H1 (cell line): Measurements from ENCODE around the gene HSD11B1. TPM values are rescaled to one million over a fixed set of nuclear protein-coding genes. Genes with fewer than 3 reads are reported as not detected.

Source experiments
- CTCF ChIA-PET: fragments of 300-600 bp; sonication (Branson Sonifier 250); formaldehyde crosslinking; loops from one replicate; lab custom pipeline; 2021; ENCODE audit not compliant: partially characterized antibody; lab: Charles Lee
- POLR2A ChIA-PET: fragments of 300-600 bp; sonication (Branson Sonifier 250); formaldehyde crosslinking; loops from one replicate; lab custom pipeline; 2021; ENCODE audit warnings: inconsistent platforms; ENCODE audit not compliant: partially characterized antibody; lab: Charles Lee
- DNase-seq, 2 experiments: peaks; one replicate each; pipeline versions ENCODE4 v3.0.0 to v3.0.0-alpha.2; 2010 to 2022; ENCODE audit warnings: low spot score in 2 of 2, low read depth in 1 of 2, mixed read lengths in 1 of 2
- FAIRE-seq: peaks from 2 replicates; lab custom pipeline; 2011; peaks lifted over from hg19 to GRCh38; lab: Jason Lieb, UNC
- H2AFZ ChIP-seq: 2 replicates; pipeline ENCODE4 v1.8.1; 2012; ENCODE audit warnings: low read length, inconsistent platforms
- H2AK5ac ChIP-seq: 2 replicates; pipeline ENCODE4 v1.6.1; 2013; ENCODE audit warnings: low read depth, low read length
- H2BK120ac ChIP-seq: replicated peaks from 2 replicates; pipeline ENCODE3; 2013; ENCODE audit warnings: low read depth, low read length, inconsistent platforms
- H2BK12ac ChIP-seq: 2 replicates; pipeline ENCODE4 v1.6.1; 2013; ENCODE audit warnings: low read depth, low read length
- H2BK15ac ChIP-seq: 2 replicates; pipeline ENCODE4 v1.6.1; 2013; ENCODE audit warnings: low read length
- H2BK20ac ChIP-seq: 2 replicates; pipeline ENCODE4 v1.6.1; 2013; ENCODE audit warnings: low read length
- H2BK5ac ChIP-seq: 2 replicates; pipeline ENCODE4 v1.6.1; 2013; ENCODE audit warnings: low read depth, low read length
- H3K14ac ChIP-seq: 2 replicates; pipeline ENCODE4 v1.6.1; 2013; ENCODE audit warnings: inconsistent platforms; ENCODE audit not compliant: insufficient read length
- H3K18ac ChIP-seq: 2 replicates; pipeline ENCODE4 v1.6.1; 2013; ENCODE audit warnings: low read length; ENCODE audit errors: extremely low read depth
- H3K23ac ChIP-seq: 2 replicates; pipeline ENCODE4 v1.6.1; 2013; ENCODE audit warnings: inconsistent platforms; ENCODE audit not compliant: insufficient read length
- H3K23me2 ChIP-seq: 2 replicates; pipeline ENCODE4 v1.6.1; 2013; ENCODE audit warnings: low read depth, low read length
- H3K27ac ChIP-seq: 2 replicates; pipeline ENCODE4 v1.6.1; 2011; ENCODE audit warnings: low read depth, low read length, inconsistent platforms
- H3K27me3 ChIP-seq, 4 experiments: replicated peaks in 1 of 4; 1 replicate in 1 of 4; 2 replicates in 3 of 4; pipeline versions ENCODE4 v1.6.1 to v1.8.1; 2011 to 2013; ENCODE audit warnings: low read length in 3 of 4, mild to moderate bottlenecking in 3 of 4, inconsistent platforms in 2 of 4, mixed read lengths in 2 of 4, moderate library complexity in 1 of 4; ENCODE audit not compliant: control insufficient read depth in 3 of 4, insufficient read depth in 3 of 4; ENCODE audit errors: extremely low read depth in 1 of 4
- H3K36me3 ChIP-seq, 4 experiments: 2 replicates each; pipeline versions ENCODE4 v1.6.1 to v1.8.1; 2011 to 2013; ENCODE audit warnings: mild to moderate bottlenecking in 4 of 4, low read length in 3 of 4, moderate library complexity in 2 of 4, control low read depth in 1 of 4, inconsistent platforms in 1 of 4; ENCODE audit not compliant: insufficient read depth in 4 of 4, control insufficient read depth in 2 of 4
- H3K4ac ChIP-seq: replicated peaks from 2 replicates; pipeline ENCODE3; 2013; ENCODE audit warnings: low read length, low read depth, mixed read lengths, inconsistent platforms; ENCODE audit not compliant: insufficient read length
- H3K4me1 ChIP-seq, 4 experiments: replicated peaks in 1 of 4; 1 replicate in 1 of 4; 2 replicates in 3 of 4; pipeline versions ENCODE4 v1.6.1 to v1.8.1; 2011 to 2013; ENCODE audit warnings: low read length in 3 of 4, inconsistent platforms in 2 of 4, mixed read lengths in 1 of 4; ENCODE audit not compliant: insufficient read depth in 4 of 4, control insufficient read depth in 3 of 4
- H3K4me2 ChIP-seq, 2 experiments: 2 replicates each; pipeline versions ENCODE4 v1.6.1 to v1.8.1; 2011 to 2013; ENCODE audit warnings: low read depth in 2 of 2, low read length in 2 of 2, control low read depth in 1 of 2, inconsistent platforms in 1 of 2, mild to moderate bottlenecking in 1 of 2; ENCODE audit not compliant: insufficient read depth in 1 of 2
- H3K4me3 ChIP-seq, 4 experiments: fragments of 200-600, 300-600 bp in 1 of 4; sonication (generic), shearing (Covaris generic), sonication (Bioruptor Twin) in 1 of 4; 2 replicates each; pipeline versions ENCODE4 v1.5.1 to v1.8.1; 2011 to 2016; ENCODE audit warnings: low read length in 4 of 4, low read depth in 3 of 4, control low read depth in 2 of 4, inconsistent platforms in 2 of 4, mild to moderate bottlenecking in 2 of 4, mixed read lengths in 1 of 4, moderate library complexity in 1 of 4; ENCODE audit not compliant: insufficient read depth in 2 of 4; ENCODE audit errors: extremely low read depth in 1 of 4
- H3K56ac ChIP-seq: replicated peaks from 2 replicates; pipeline ENCODE3; 2013; ENCODE audit warnings: low read depth, mild to moderate bottlenecking, mixed read lengths, low read length, inconsistent platforms; ENCODE audit not compliant: insufficient read length
- H3K79me1 ChIP-seq: 2 replicates; pipeline ENCODE4 v1.6.1; 2013; ENCODE audit warnings: low read depth, low read length, control low read depth
- H3K79me2 ChIP-seq, 2 experiments: 2 replicates each; pipeline versions ENCODE4 v1.6.1 to v1.8.1; 2012 to 2013; ENCODE audit warnings: low read length in 2 of 2, mild to moderate bottlenecking in 2 of 2, inconsistent platforms in 1 of 2; ENCODE audit not compliant: insufficient read depth in 2 of 2, control insufficient read depth in 1 of 2
- H3K9ac ChIP-seq, 4 experiments: replicated peaks in 1 of 4; 1 replicate in 1 of 4; 2 replicates in 3 of 4; pipeline versions ENCODE4 v1.6.1 to v1.8.1; 2011 to 2013; ENCODE audit warnings: low read depth in 3 of 4, low read length in 3 of 4, control low read depth in 2 of 4, mild to moderate bottlenecking in 2 of 4, moderate library complexity in 2 of 4, inconsistent platforms in 1 of 4; ENCODE audit errors: extremely low read depth in 1 of 4
- H3K9me3 ChIP-seq, 2 experiments: 2 replicates each; pipeline versions ENCODE4 v1.6.1 to v1.8.1; 2012 to 2013; ENCODE audit warnings: mild to moderate bottlenecking in 2 of 2, moderate library complexity in 2 of 2, control low read depth in 1 of 2, inconsistent platforms in 1 of 2, low read depth in 1 of 2, low read length in 1 of 2, mixed read lengths in 1 of 2; ENCODE audit not compliant: insufficient read depth in 2 of 2
- H4K20me1 ChIP-seq, 2 experiments: replicated peaks in 1 of 2; 2 replicates each; pipeline versions ENCODE3 to v1.8.1; 2011 to 2013; ENCODE audit warnings: inconsistent platforms in 2 of 2, low read length in 2 of 2, mild to moderate bottlenecking in 1 of 2; ENCODE audit not compliant: insufficient read depth in 2 of 2, control insufficient read depth in 1 of 2
- H4K5ac ChIP-seq: 2 replicates; pipeline ENCODE4 v1.6.1; 2013; ENCODE audit warnings: low read length, low read depth, mixed read lengths, inconsistent platforms; ENCODE audit not compliant: insufficient read length
- H4K8ac ChIP-seq: 2 replicates; pipeline ENCODE4 v1.8.0; 2013; ENCODE audit warnings: mild to moderate bottlenecking, moderate library complexity, low read length, inconsistent platforms; ENCODE audit not compliant: insufficient read depth; ENCODE audit errors: extremely low read depth
- H4K91ac ChIP-seq: replicated peaks from 2 replicates; pipeline ENCODE3; 2013; ENCODE audit warnings: low read length, mixed read lengths, inconsistent platforms; ENCODE audit not compliant: insufficient read length
- BRCA1 ChIP-seq: IDR thresholded peaks from 2 replicates; pipeline ENCODE4 v1.6.1; 2012; ENCODE audit warnings: low read depth, low read length, improper control_type of control experiment
- CBX5 ChIP-seq: fragments of 300-800, 300-1000 bp; sonication (generic); IDR thresholded peaks from 2 replicates; pipeline ENCODE4 v1.7.1; 2016; ENCODE audit warnings: antibody characterized with exemption, low read length, low read depth
- CHD2 ChIP-seq: IDR thresholded peaks from 2 replicates; pipeline ENCODE4 v1.6.1; 2012; ENCODE audit warnings: low read length, improper control_type of control experiment
- FOSL1 ChIP-seq: IDR thresholded peaks from 2 replicates; pipeline ENCODE4 v1.6.1; 2011; ENCODE audit warnings: mild to moderate bottlenecking, low read depth, low read length, moderate library complexity; ENCODE audit not compliant: insufficient read depth
- RAD21 ChIP-seq, 2 experiments: IDR thresholded peaks in 1 of 2; conservative IDR thresholded peaks in 1 of 2; 2 replicates each; pipeline ENCODE4 v1.6.1; 2011; ENCODE audit warnings: low read depth in 2 of 2, low read length in 2 of 2, improper control_type of control experiment in 1 of 2, inconsistent platforms in 1 of 2, mild to moderate bottlenecking in 1 of 2, moderate library complexity in 1 of 2
- RBBP5 ChIP-seq: IDR thresholded peaks from 2 replicates; pipeline ENCODE4 v1.7.1; 2012; ENCODE audit warnings: low read depth, mild to moderate bottlenecking, inconsistent platforms, low read length, moderate library complexity, borderline replicate concordance
- RFX5 ChIP-seq: IDR thresholded peaks from 2 replicates; pipeline ENCODE4 v1.6.1; 2011; ENCODE audit warnings: low read depth, low read length, improper control_type of control experiment, borderline replicate concordance
- RNF2 ChIP-seq: fragments of 200-900, 300-1000 bp; sonication (generic); IDR thresholded peaks from 2 replicates; pipeline ENCODE4 v1.7.1; 2016; ENCODE audit warnings: borderline replicate concordance, low read depth, mild to moderate bottlenecking, antibody characterized with exemption, low read length; ENCODE audit not compliant: poor library complexity, severe bottlenecking; ENCODE audit errors: missing control alignments
- RXRA ChIP-seq: IDR thresholded peaks from 2 replicates; pipeline ENCODE4 v1.6.1; 2011; ENCODE audit warnings: low read depth, mild to moderate bottlenecking, low read length, moderate library complexity; ENCODE audit not compliant: insufficient read depth
- SAP30 ChIP-seq: fragments of 300-600 bp; sonication (generic); IDR thresholded peaks from 2 replicates; pipeline ENCODE4 v1.7.1; 2012; ENCODE audit warnings: low read length, moderate library complexity, mild to moderate bottlenecking, inconsistent platforms; ENCODE audit not compliant: insufficient read depth, insufficient replicate concordance
- SIRT6 ChIP-seq: IDR thresholded peaks from one replicate; pipeline ENCODE4 v1.7.1; 2012; ENCODE audit warnings: low read length, inconsistent platforms
- SP1 ChIP-seq: IDR thresholded peaks from 2 replicates; pipeline ENCODE4 v1.6.1; 2011; ENCODE audit warnings: low read depth, low read length
- WGBS, 2 experiments: shearing (Covaris generic) in 1 of 2; methylation state at CpG; one replicate each; pipeline versions ENCODE4 v1.1.6 to v1.1.7; 2013 to 2015; ENCODE audit warnings: low lambda C conversion rate in 2 of 2, mixed read lengths in 2 of 2, inconsistent platforms in 1 of 2, low coverage in 1 of 2, missing lambda C conversion rate in 1 of 2; ENCODE audit not compliant: insufficient replicate concordance in 2 of 2, insufficient coverage in 1 of 2, insufficient read length in 1 of 2; ENCODE audit errors: extremely low coverage in 1 of 2, missing lambda C conversion rate in 1 of 2; 5-methylcytosine and 5-hydroxymethylcytosine counted together
- polyA plus RNA-seq, 7 experiments: library from polyadenylated mRNA; depleted of rRNA in 3 of 7; stranded (reverse) in 5 of 7; unstranded in 2 of 7; fragments of >200 nt in 5 of 7; fragments of 200-250 nt in 2 of 7; gene quantifications; 1 replicate in 5 of 7; 2 replicates in 1 of 7; 4 replicates in 1 of 7; pipeline versions ENCODE4 v1.2.1 to v1.2.3, GENCODE V29; 2011 to 2013; ENCODE audit warnings: missing spikeins in 2 of 7, mixed read lengths in 2 of 7
- total RNA-seq: library from RNA; stranded (reverse); fragmentation: NEBNext Ultra II Directional; extraction: Animal tissue kit (Norgen Biotek cat#: 25700); gene quantifications from 2 replicates; pipeline ENCODE4 v1.2.1, GENCODE V29; 2021
- TF ChIP-seq, protein P1 (sequence below): IDR thresholded peaks from 2 replicates; pipeline ENCODE4 v1.6.1; 2012; ENCODE audit warnings: inconsistent platforms

The HSD11B1 gene
- total and polyA plus RNA-seq, 2 of the 8 experiments (the other 6 are each of a cell fraction or from before 2014, with no cell fraction given), result not detected

DNA sequence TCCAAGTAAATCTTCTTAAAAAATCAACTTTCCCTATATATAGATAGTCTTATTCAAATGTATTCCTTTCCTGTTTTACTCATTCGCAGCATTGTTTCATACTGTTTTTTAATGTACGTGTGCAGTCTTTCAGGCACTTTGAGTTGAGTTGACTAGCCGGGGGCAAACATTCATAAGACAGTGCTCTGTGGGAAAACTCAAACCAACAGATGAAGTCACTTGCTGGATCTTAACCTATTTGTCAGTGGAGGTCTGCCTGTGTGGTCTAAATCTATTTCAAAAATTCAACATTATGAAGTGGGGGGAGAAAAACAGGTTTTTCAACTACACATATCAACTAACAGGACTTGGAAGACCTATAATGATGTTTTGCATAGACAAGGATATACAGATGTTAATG is 6.2 kb downstream of the HSD11B1 start:
- H3K23ac ChIP-seq, result no peak overlapping the region
- H4K91ac ChIP-seq, result no peak overlapping the region
- ChIA-PET CTCF (interaction anchor here (0.7 to 1.0 kb wide), 2 partner anchors 17 to 134 kb away, joined by 3 read pairs; no protein-coding TSS in a partner anchor), POLR2A (no interaction called here)
- WGBS, 2 experiments, result 88% methylated on average over 3 of the region's 3 CpGs; no CpG with 5 or more reads in 1 of the 2 experiments
- H3K79me1 ChIP-seq, result no peaks in the 10 kb centered on the region
- no peak overlapping the region for H2BK15ac ChIP-seq
- no peak overlapping the region for H3K4me3 ChIP-seq
- H3K27ac ChIP-seq, result no peak overlapping the region
- H3K56ac ChIP-seq, result no peak overlapping the region
- no peak overlapping the region for H2BK120ac ChIP-seq
- no peak overlapping the region for H3K14ac ChIP-seq
- H2BK20ac ChIP-seq, result no peak overlapping the region
- H2BK12ac ChIP-seq, result no peak overlapping the region
- no peak overlapping the region for H4K5ac ChIP-seq
- peaks cover 0 to under 1% (median 0%) of the 10 kb centered on the region in 4 experiments; a peak in 2 of 7 replicates for H3K27me3 ChIP-seq
- no peak overlapping the region for H3K18ac ChIP-seq
- no peaks in the 10 kb centered on the region for H3K79me2 ChIP-seq
- no peaks in the 10 kb centered on the region for H3K9me3 ChIP-seq
- H3K36me3 ChIP-seq, result no peaks in the 10 kb centered on the region
- H2BK5ac ChIP-seq, result no peak overlapping the region
- no peak overlapping the region for H2AK5ac ChIP-seq
- FAIRE-seq, result no peak
- H4K20me1 ChIP-seq, result no peaks in the 10 kb centered on the region
- no peak overlapping the region for H3K4me2 ChIP-seq
- H3K4ac ChIP-seq, result no peak overlapping the region
- DNase-seq, result no peak
- H2AFZ ChIP-seq, result no peak overlapping the region
- H3K9ac ChIP-seq, result no peak overlapping the region
- no peaks in the 10 kb centered on the region for H3K4me1 ChIP-seq
- H4K8ac ChIP-seq, result no peak overlapping the region
- no peaks in the 10 kb centered on the region; the same call in 1 of the 2 replicates for H3K23me2 ChIP-seq
- TF ChIP-seq SIRT6 (no peak), CHD2 (no peak), SAP30 (no peak), RNF2 (no peak), SP1 (no peak), FOSL1 (no peak), RXRA (no peak), RBBP5 (no peak), BRCA1 (no peak), CBX5 (no peak), RFX5 (no peak), RAD21 (IDR thresholded peaks at IDR 0.05 in 1 of 2, conservative IDR thresholded peaks at IDR 0.05 in 1 of 2; ENCODE audit: low read depth in 2 of 2, low read length in 2 of 2) (no peak)
- TF ChIP-seq, protein P1, sequence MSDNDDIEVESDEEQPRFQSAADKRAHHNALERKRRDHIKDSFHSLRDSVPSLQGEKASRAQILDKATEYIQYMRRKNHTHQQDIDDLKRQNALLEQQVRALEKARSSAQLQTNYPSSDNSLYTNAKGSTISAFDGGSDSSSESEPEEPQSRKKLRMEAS, result no peak
